Sigmoid colon (tissue), 4 donors: Measurements from ENCODE around the gene KRTAP3-2.

ENCODE experiments used
- EP300 ChIP-seq, 4 donors: sonication (generic); formaldehyde crosslinking; IDR thresholded peaks; one replicate each; pipeline ENCODE4 v1.6.1; 2017; ENCODE audit warnings: antibody characterized with exemption in 4 of 4
- POLR2A ChIP-seq, 2 donors: fragments of 450-650 bp; IDR thresholded peaks; one replicate each; pipeline ENCODE4 v1.6.1; 2016; ENCODE audit warnings: antibody characterized with exemption in 2 of 2, mild to moderate bottlenecking in 2 of 2, moderate library complexity in 2 of 2
- POLR2AphosphoS5 ChIP-seq, 4 donors: sonication (generic); formaldehyde crosslinking; IDR thresholded peaks; one replicate each; pipeline ENCODE4 v1.6.1; 2017; ENCODE audit warnings: antibody characterized with exemption in 4 of 4
- TF ChIP-seq, protein P1 (sequence below), 4 experiments: fragments of 450-650 bp in 3 of 4; fragments of 200-600 bp in 1 of 4; IDR thresholded peaks; one replicate each; pipeline ENCODE4 v1.5.1; 2016 to 2019; ENCODE audit warnings: antibody characterized with exemption in 4 of 4, mild to moderate bottlenecking in 3 of 4, moderate library complexity in 2 of 4

DNA sequence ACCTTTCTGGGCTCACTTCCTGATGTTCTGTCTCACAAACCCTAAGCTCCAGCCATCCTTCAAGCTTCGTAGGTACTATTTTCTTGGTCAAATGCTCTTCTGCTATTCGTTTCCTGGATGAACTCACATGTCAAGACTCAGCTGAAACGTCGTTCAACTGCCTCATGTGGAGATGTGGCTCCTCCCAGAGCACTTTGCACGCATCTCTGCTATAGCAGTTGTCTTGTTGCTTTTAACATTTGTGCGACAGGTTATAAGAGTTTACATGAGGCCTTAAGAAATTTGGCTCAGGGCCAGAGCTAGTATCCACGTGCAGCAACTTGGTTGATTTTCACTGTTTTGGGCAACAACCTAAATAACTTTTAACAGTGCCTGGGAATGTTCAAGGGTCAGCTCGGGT lies 12.8 kb downstream of the KRTAP3-2 start:
- TF ChIP-seq, protein P1, sequence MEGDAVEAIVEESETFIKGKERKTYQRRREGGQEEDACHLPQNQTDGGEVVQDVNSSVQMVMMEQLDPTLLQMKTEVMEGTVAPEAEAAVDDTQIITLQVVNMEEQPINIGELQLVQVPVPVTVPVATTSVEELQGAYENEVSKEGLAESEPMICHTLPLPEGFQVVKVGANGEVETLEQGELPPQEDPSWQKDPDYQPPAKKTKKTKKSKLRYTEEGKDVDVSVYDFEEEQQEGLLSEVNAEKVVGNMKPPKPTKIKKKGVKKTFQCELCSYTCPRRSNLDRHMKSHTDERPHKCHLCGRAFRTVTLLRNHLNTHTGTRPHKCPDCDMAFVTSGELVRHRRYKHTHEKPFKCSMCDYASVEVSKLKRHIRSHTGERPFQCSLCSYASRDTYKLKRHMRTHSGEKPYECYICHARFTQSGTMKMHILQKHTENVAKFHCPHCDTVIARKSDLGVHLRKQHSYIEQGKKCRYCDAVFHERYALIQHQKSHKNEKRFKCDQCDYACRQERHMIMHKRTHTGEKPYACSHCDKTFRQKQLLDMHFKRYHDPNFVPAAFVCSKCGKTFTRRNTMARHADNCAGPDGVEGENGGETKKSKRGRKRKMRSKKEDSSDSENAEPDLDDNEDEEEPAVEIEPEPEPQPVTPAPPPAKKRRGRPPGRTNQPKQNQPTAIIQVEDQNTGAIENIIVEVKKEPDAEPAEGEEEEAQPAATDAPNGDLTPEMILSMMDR (IDR thresholded peaks at IDR 0.05), result no peak
- TF ChIP-seq POLR2A (IDR thresholded peaks at IDR 0.05), result no peak
- no peak for TF ChIP-seq POLR2AphosphoS5 (IDR thresholded peaks at IDR 0.05)
- TF ChIP-seq EP300 (IDR thresholded peaks at IDR 0.05), result no peak
